Ovary (tissue), 9 donors: ENCODE results near the gene TMOD4. TPM values are rescaled to one million over a fixed set of nuclear protein-coding genes. Genes with fewer than 3 reads are reported as not detected.
"Not testable (repeated sequence)": the region's sequence is repeated elsewhere in the genome, so short reads cannot be mapped to it uniquely, and the experiment has no call there.

Experiments
- DNase-seq, 5 donors: peaks; one replicate each; pipeline ENCODE4 v3.0.0-alpha.2; 2019 to 2020
- H3K27ac ChIP-seq, 2 donors: fragments of 200-600 bp; one replicate each; pipeline versions ENCODE4 v1.5.1 to v1.8.0; 2019 to 2022
- H3K27me3 ChIP-seq: fragments of 200-600 bp; one replicate; pipeline ENCODE4 v1.8.0; 2022
- H3K36me3 ChIP-seq: fragments of 200-600 bp; sonication (generic); one replicate; pipeline ENCODE4 v1.5.1; 2019
- H3K4me1 ChIP-seq: one replicate; pipeline ENCODE4 v1.8.1; 2013; ENCODE audit warnings: mild to moderate bottlenecking, moderate library complexity; ENCODE audit not compliant: insufficient read depth
- H3K4me3 ChIP-seq: fragments of 200-600 bp; sonication (generic); one replicate; pipeline ENCODE4 v1.5.1; 2017
- H3K9me3 ChIP-seq, 2 donors: fragments of 200-600 bp in 1 of 2; sonication (generic) in 1 of 2; one replicate each; pipeline versions ENCODE4 v1.5.1 to v1.8.1; 2013 to 2019; ENCODE audit warnings: mild to moderate bottlenecking in 1 of 2, moderate library complexity in 1 of 2
- EP300 ChIP-seq: sonication (generic); formaldehyde crosslinking; IDR thresholded peaks from one replicate; pipeline ENCODE4 v1.6.1; 2017; ENCODE audit warnings: antibody characterized with exemption
- POLR2A ChIP-seq: fragments of 450-650 bp; IDR thresholded peaks from one replicate; pipeline ENCODE4 v1.6.1; 2017; ENCODE audit warnings: antibody characterized with exemption, mild to moderate bottlenecking, moderate library complexity
- WGBS, 3 donors: extraction: QIAGEN DNeasy Blood & Tissue Kit in 1 of 3; methylation state at CpG; one replicate each; pipeline versions ENCODE4 v1.1.5 to v1.1.7; 2013 to 2017; 5-methylcytosine and 5-hydroxymethylcytosine counted together
- intact Hi-C, 4 donors: fragments of 100-400 bp; cut with DNase I; formaldehyde crosslinking; loops; one replicate each; pipeline versions ENCODE4 v1.11.0 to v1.15.1; 2022 to 2023
- polyA plus RNA-seq, 2 donors: library from polyadenylated mRNA; stranded (reverse); fragments of 200-250 nt in 1 of 2; fragments of 350-450 nt in 1 of 2; fragmentation: Illumina TruSeq in 1 of 2; extraction: RNeasy Lipid Tissue Mini Kit (QIAGEN cat#74804) in 1 of 2; gene quantifications; one replicate each; pipeline ENCODE4 v1.2.3, GENCODE V29; 2013 to 2014
- total RNA-seq, 7 donors: library from RNA; depleted of rRNA in 2 of 7; stranded (reverse); fragments of >200 nt in 2 of 7; fragmentation: NEBNext Ultra II Directional in 3 of 7; extraction: Animal tissue kit (Norgen Biotek cat#: 25700) in 3 of 7; gene quantifications; one replicate each; pipeline versions ENCODE4 v1.1.0 to v1.2.4, GENCODE V29; 2016 to 2023
- TF ChIP-seq, protein P1 (sequence below), 3 donors: fragments of 450-650 bp in 2 of 3; fragments of 200-600 bp in 1 of 3; IDR thresholded peaks; one replicate each; pipeline versions ENCODE4 v1.5.1 to v1.8.0; 2016 to 2022; ENCODE audit warnings: antibody characterized with exemption in 3 of 3, mild to moderate bottlenecking in 1 of 3
- donor health status: DM: no; HTN: no; CAD: no; lungs with moderate emphysema.
- donor health status: DM: no; HTN: no; CAD: no.
- donor health status: Bipolar disorder and iron deficiency.
- donor health status: DM: yes; HTN: yes; CAD: no.
- donor health status: DM: no; HTN: no; CAD: no.
- donor health status: DM: yes; HTN: yes; CAD: no.

The TMOD4 gene
- total and polyA plus RNA-seq, 9 donors = 0.15 to 1.4 (median 0.72) TPM; not detected in 3

- intact Hi-C loops = loop anchor here in 3 of 4 donors (5.0 to 10.0 kb wide), 3 partner anchors 54 to 126 kb away; partner anchors contain the start of genes PSMD4 (in 2 of the 3) and PI4KB (in 1 of the 3)
- Histone ChIP-seq H3K27ac (peak within 1 kb of the TSS; percentile 49 to 81), H3K9me3 (no peaks in the 10 kb centered on the region), H3K4me3 (peak within 1 kb of the TSS; percentile 76), H3K27me3 (no peaks in the 10 kb centered on the region), H3K4me1 (peaks cover 6% of the 10 kb centered on the region), H3K36me3 (no peaks in the 10 kb centered on the region)
- 0 to 1% (median 1%) methylated on average over 60 of the region's 60 CpGs for WGBS, 3 donors
- no peak for TF ChIP-seq EP300
- TF ChIP-seq, protein P1, sequence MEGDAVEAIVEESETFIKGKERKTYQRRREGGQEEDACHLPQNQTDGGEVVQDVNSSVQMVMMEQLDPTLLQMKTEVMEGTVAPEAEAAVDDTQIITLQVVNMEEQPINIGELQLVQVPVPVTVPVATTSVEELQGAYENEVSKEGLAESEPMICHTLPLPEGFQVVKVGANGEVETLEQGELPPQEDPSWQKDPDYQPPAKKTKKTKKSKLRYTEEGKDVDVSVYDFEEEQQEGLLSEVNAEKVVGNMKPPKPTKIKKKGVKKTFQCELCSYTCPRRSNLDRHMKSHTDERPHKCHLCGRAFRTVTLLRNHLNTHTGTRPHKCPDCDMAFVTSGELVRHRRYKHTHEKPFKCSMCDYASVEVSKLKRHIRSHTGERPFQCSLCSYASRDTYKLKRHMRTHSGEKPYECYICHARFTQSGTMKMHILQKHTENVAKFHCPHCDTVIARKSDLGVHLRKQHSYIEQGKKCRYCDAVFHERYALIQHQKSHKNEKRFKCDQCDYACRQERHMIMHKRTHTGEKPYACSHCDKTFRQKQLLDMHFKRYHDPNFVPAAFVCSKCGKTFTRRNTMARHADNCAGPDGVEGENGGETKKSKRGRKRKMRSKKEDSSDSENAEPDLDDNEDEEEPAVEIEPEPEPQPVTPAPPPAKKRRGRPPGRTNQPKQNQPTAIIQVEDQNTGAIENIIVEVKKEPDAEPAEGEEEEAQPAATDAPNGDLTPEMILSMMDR (IDR thresholded peaks at IDR 0.05) = no peak
- TF ChIP-seq POLR2A = peak; percentile 84
- peak; percentile 98 to 100 (median 99) for DNase-seq
Observed at GRCh38 chr1:151198254-151199127, 22.7 kb upstream of the TMOD4 start, which contains the start of gene PIP5K1A. Gene PIP5K1A, plus strand, starts transcription at chr1:151198552. Its CDS starts 445 bp downstream, at chr1:151198997.

DNA sequence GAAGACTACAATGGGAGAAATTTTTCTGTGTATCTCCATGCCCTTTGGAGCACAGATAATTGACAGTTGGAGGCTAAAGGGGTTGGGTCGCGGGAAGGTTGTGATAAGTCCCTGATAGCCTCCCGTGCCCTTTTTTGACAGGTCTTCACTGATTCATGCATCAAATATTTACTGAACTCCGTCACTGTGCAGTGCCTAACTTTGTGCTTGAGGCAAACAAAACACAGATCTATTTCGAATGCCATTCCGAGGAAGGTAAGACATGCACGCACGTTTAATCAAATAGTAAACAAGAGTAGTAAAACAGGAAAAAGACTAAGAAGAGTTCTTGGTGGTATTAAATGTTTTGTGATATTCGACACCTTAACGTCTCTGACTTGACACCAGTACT lies 22.1 kb upstream of the TMOD4 start:
- no peak for DNase-seq
- no peaks in the 10 kb centered on the region for H3K36me3 ChIP-seq
- H3K4me1 ChIP-seq = peaks cover 6% of the 10 kb centered on the region
- intact Hi-C loops = loop anchor here in 3 of 4 donors (5.0 to 10.0 kb wide), 3 partner anchors 54 to 127 kb away; partner anchors contain the start of genes PSMD4 (in 2 of the 3) and PI4KB (in 1 of the 3)
- WGBS, 3 donors = 3 to 5% (median 5%) methylated on average over 10 of the region's 10 CpGs
- H3K4me3 ChIP-seq = peak overlapping the region; percentile 76
- no peaks in the 10 kb centered on the region for H3K27me3 ChIP-seq
- TF ChIP-seq EP300 (no peak), POLR2A (no peak)
- TF ChIP-seq, protein P1 (IDR thresholded peaks at IDR 0.05) = no peak
- peak overlapping the region in 1 of 2 donors; percentile 81 for H3K27ac ChIP-seq
- no peaks in the 10 kb centered on the region for H3K9me3 ChIP-seq

- peak overlapping the region; percentile 9 for H3K4me3 ChIP-seq
- intact Hi-C loops = loop anchor here in 3 of 4 donors (5.0 to 10.0 kb wide), 3 partner anchors 56 to 128 kb away; partner anchors contain the start of genes PSMD4 (in 2 of the 3) and PI4KB (in 1 of the 3)
- H3K36me3 ChIP-seq = no peaks in the 10 kb centered on the region
- no peak for TF ChIP-seq POLR2A
- TF ChIP-seq, protein P1 (IDR thresholded peaks at IDR 0.05) = peak in 2 of 3 donors; percentile 34 to 55
- peak; percentile 44 to 82 (median 52) for DNase-seq
- H3K9me3 ChIP-seq = no peaks in the 10 kb centered on the region
- no peak overlapping the region for H3K27ac ChIP-seq
- no peaks in the 10 kb centered on the region for H3K27me3 ChIP-seq
- peaks cover 6% of the 10 kb centered on the region for H3K4me1 ChIP-seq
- 28 to 34% (median 29%) methylated on average over 14 of the region's 14 CpGs for WGBS, 3 donors
Observed at GRCh38 chr1:151196292-151196800, 20.6 kb upstream of the TMOD4 start.

- 71 to 74% (median 73%) methylated on average over 17 of the region's 17 CpGs for WGBS, 3 donors
- not testable (repeated sequence) for H3K27me3 ChIP-seq, H3K4me1 ChIP-seq, H3K36me3 ChIP-seq, H3K27ac ChIP-seq, H3K4me3 ChIP-seq, H3K9me3 ChIP-seq
- peak in 2 of 5 donors; percentile 48 to 50 for DNase-seq
- intact Hi-C loops = loop anchor here (5.0 to 10.0 kb wide), 3 partner anchors 57 to 130 kb away; partner anchors contain the start of genes PSMD4 (in 3 of the 4) and PI4KB (in 1 of the 4)
Observed at GRCh38 chr1:151194894-151195594, 19.3 kb upstream of the TMOD4 start.
